HUES64 (cell line): ENCODE data around the gene BCAS3.

Experiments used
- H3K27ac ChIP-seq: 2 replicates; pipeline ENCODE4 v1.7.0; 2013; ENCODE audit warnings: low read depth, low read length, inconsistent platforms
- H3K27me3 ChIP-seq: 2 replicates; pipeline ENCODE4 v1.6.1; 2013; ENCODE audit warnings: mild to moderate bottlenecking, low read length; ENCODE audit not compliant: insufficient read depth
- H3K36me3 ChIP-seq: 2 replicates; pipeline ENCODE4 v1.6.1; 2013; ENCODE audit warnings: mild to moderate bottlenecking, low read length; ENCODE audit not compliant: insufficient read depth
- H3K4me1 ChIP-seq: 2 replicates; pipeline ENCODE4 v1.6.1; 2013; ENCODE audit warnings: mild to moderate bottlenecking, low read length, moderate library complexity; ENCODE audit not compliant: insufficient read depth
- H3K4me3 ChIP-seq: 2 replicates; pipeline ENCODE4 v1.5.1; 2013; ENCODE audit warnings: mild to moderate bottlenecking, low read length, moderate library complexity
- H3K9ac ChIP-seq: 2 replicates; pipeline ENCODE4 v1.6.1; 2013; ENCODE audit warnings: mild to moderate bottlenecking, low read depth, low read length
- H3K9me3 ChIP-seq: 2 replicates; pipeline ENCODE4 v1.6.1; 2013; ENCODE audit warnings: low read depth, low read length; ENCODE audit not compliant: insufficient read depth
- WGBS: fragments of 150-250, 120-280 bp; methylation state at CpG from one replicate; pipeline ENCODE4 v1.1.7; 2013; ENCODE audit warnings: missing lambda C conversion rate; 5-methylcytosine and 5-hydroxymethylcytosine counted together

BCAS3 gene

GRCh38 chr17:60675997-60676396, 1.7 kb upstream of the BCAS3 start:
- Histone ChIP-seq H3K9me3 (no peaks in the 10 kb centered on the region), H3K36me3 (no peaks in the 10 kb centered on the region), H3K4me1 (no peaks in the 10 kb centered on the region), H3K27me3 (no peaks in the 10 kb centered on the region), H3K9ac (no peak overlapping the region), H3K27ac (no peak overlapping the region), H3K4me3 (no peak overlapping the region)
- 90% methylated on average over 5 of the region's 6 CpGs for WGBS

- Histone ChIP-seq H3K27me3 (no peaks in the 10 kb centered on the region), H3K4me1 (no peaks in the 10 kb centered on the region), H3K4me3 (peak overlapping the region; percentile 82), H3K9ac (peak overlapping the region; percentile 34), H3K36me3 (no peaks in the 10 kb centered on the region), H3K27ac (no peak overlapping the region), H3K9me3 (no peaks in the 10 kb centered on the region)
- 36% methylated on average over 15 of the region's 17 CpGs for WGBS
These were observed 818 bp upstream of the BCAS3 start for GRCh38 chr17:60676758-60677307.

GRCh38 chr17:60678118-60678444, 430 bp downstream of the BCAS3 start:
- WGBS, result 14% methylated on average over 6 of the region's 6 CpGs
- H3K27ac ChIP-seq, result peak overlapping the region; percentile 17; the same call in 1 of the 2 replicates
- H3K36me3 ChIP-seq, result no peaks in the 10 kb centered on the region

GRCh38 chr17:60679287-60679686, 1.6 kb downstream of the BCAS3 start:
- Histone ChIP-seq H3K9ac (no peak overlapping the region), H3K4me1 (no peaks in the 10 kb centered on the region), H3K9me3 (no peaks in the 10 kb centered on the region), H3K27me3 (no peaks in the 10 kb centered on the region), H3K36me3 (no peaks in the 10 kb centered on the region), H3K4me3 (no peak overlapping the region), H3K27ac (no peak overlapping the region)
- WGBS, result 71% methylated on average over 2 of the region's 4 CpGs

More at GRCh38 chr17:60678118-60678444, 430 bp downstream of the BCAS3 start:
- H3K9ac ChIP-seq, result peak overlapping the region; percentile 72
- no peaks in the 10 kb centered on the region for H3K4me1 ChIP-seq
- H3K9me3 ChIP-seq, result no peaks in the 10 kb centered on the region
- peak overlapping the region; percentile 82 for H3K4me3 ChIP-seq
- no peaks in the 10 kb centered on the region for H3K27me3 ChIP-seq

- Histone ChIP-seq H3K4me1 (no peaks in the 10 kb centered on the region), H3K27ac (no peak overlapping the region), H3K4me3 (no peak overlapping the region), H3K36me3 (no peaks in the 10 kb centered on the region), H3K27me3 (no peaks in the 10 kb centered on the region), H3K9me3 (no peaks in the 10 kb centered on the region), H3K9ac (no peak overlapping the region)
- WGBS, result 94% methylated on average over 6 of the region's 6 CpGs
These were observed 3.1 kb downstream of the BCAS3 start for GRCh38 chr17:60680754-60681153.

GRCh38 chr17:60685437-60685836, 7.8 kb downstream of the BCAS3 start:
- Histone ChIP-seq H3K4me3 (no peak overlapping the region), H3K36me3 (no peaks in the 10 kb centered on the region), H3K27ac (no peak overlapping the region), H3K4me1 (no peaks in the 10 kb centered on the region), H3K9ac (no peak overlapping the region), H3K9me3 (no peaks in the 10 kb centered on the region), H3K27me3 (no peaks in the 10 kb centered on the region)
- WGBS, result 95% methylated on average over 4 of the region's 7 CpGs

- Histone ChIP-seq H3K9me3 (no peaks in the 10 kb centered on the region), H3K27ac (no peak overlapping the region), H3K4me1 (no peaks in the 10 kb centered on the region), H3K36me3 (no peaks in the 10 kb centered on the region), H3K9ac (no peak overlapping the region), H3K4me3 (no peak overlapping the region), H3K27me3 (no peaks in the 10 kb centered on the region)
These were observed 18.3 kb downstream of the BCAS3 start for GRCh38 chr17:60695960-60696359.

- no peaks in the 10 kb centered on the region for H3K27me3 ChIP-seq
These were observed 21.4 kb downstream of the BCAS3 start for GRCh38 chr17:60699090-60699489.

GRCh38 chr17:60704170-60704569, 26.5 kb downstream of the BCAS3 start:
- Histone ChIP-seq H3K27me3 (no peaks in the 10 kb centered on the region), H3K4me3 (no peak overlapping the region), H3K9me3 (no peaks in the 10 kb centered on the region), H3K27ac (no peak overlapping the region), H3K9ac (no peak overlapping the region), H3K4me1 (no peaks in the 10 kb centered on the region), H3K36me3 (no peaks in the 10 kb centered on the region)
- 91% methylated on average over 3 of the region's 3 CpGs for WGBS

More at GRCh38 chr17:60699090-60699489, 21.4 kb downstream of the BCAS3 start:
- Histone ChIP-seq H3K27ac (no peak overlapping the region), H3K36me3 (no peaks in the 10 kb centered on the region), H3K4me1 (no peaks in the 10 kb centered on the region), H3K9ac (no peak overlapping the region), H3K4me3 (no peak overlapping the region), H3K9me3 (no peaks in the 10 kb centered on the region)
- WGBS, result 100% methylated on average over 2 of the region's 3 CpGs

- Histone ChIP-seq H3K9ac (no peak overlapping the region), H3K27me3 (no peaks in the 10 kb centered on the region), H3K4me1 (no peaks in the 10 kb centered on the region), H3K9me3 (no peaks in the 10 kb centered on the region), H3K4me3 (no peak overlapping the region), H3K27ac (no peak overlapping the region), H3K36me3 (no peaks in the 10 kb centered on the region)
- 85% methylated on average over 2 of the region's 2 CpGs for WGBS
These were observed 35.0 kb downstream of the BCAS3 start for GRCh38 chr17:60712675-60713074.

GRCh38 chr17:60713608-60714007, 36.0 kb downstream of the BCAS3 start:
- H3K4me3 ChIP-seq, result no peak overlapping the region
- WGBS, result 93% methylated on average over 2 of the region's 2 CpGs
- no peak overlapping the region for H3K9ac ChIP-seq
- no peaks in the 10 kb centered on the region for H3K27me3 ChIP-seq
- H3K9me3 ChIP-seq, result no peaks in the 10 kb centered on the region
- H3K4me1 ChIP-seq, result no peaks in the 10 kb centered on the region
- H3K36me3 ChIP-seq, result no peaks in the 10 kb centered on the region
- H3K27ac ChIP-seq, result no peak overlapping the region

GRCh38 chr17:60716766-60717165, 39.1 kb downstream of the BCAS3 start:
- 91% methylated on average over 1 of the region's 1 CpG for WGBS
- no peaks in the 10 kb centered on the region for H3K9me3 ChIP-seq
- no peaks in the 10 kb centered on the region for H3K27me3 ChIP-seq

More at GRCh38 chr17:60716766-60717165, 39.1 kb downstream of the BCAS3 start:
- no peak overlapping the region for H3K9ac ChIP-seq
- H3K4me3 ChIP-seq, result no peak overlapping the region
- H3K4me1 ChIP-seq, result 0 out of 2 replicates have a peak, but pooled peaks cover 4% of the 10 kb centered on the region
- H3K27ac ChIP-seq, result no peak overlapping the region
- H3K36me3 ChIP-seq, result no peaks in the 10 kb centered on the region
